SK-N-DZ (cell line): ENCODE data around the gene LRRC7. TPM values are rescaled to one million over a fixed set of nuclear protein-coding genes. Genes with fewer than 3 reads are reported as not detected.

Experiments used
- DNase-seq: peaks from one replicate; pipeline ENCODE4 v3.0.0-alpha.2; 2015; ENCODE audit warnings: low spot score
- polyA plus RNA-seq, 2 experiments: library from polyadenylated mRNA; depleted of rRNA; stranded (reverse); fragments of >200 nt; gene quantifications; 2 replicates each; pipeline ENCODE4 v1.2.3, GENCODE V29; 2014

The LRRC7 gene
- 0.06 and 0.25 TPM in 2 replicates for polyA plus RNA-seq (2014; cell fraction: cytosol; rRNA removed)
- 0.06 and 0.34 TPM in 2 replicates for polyA plus RNA-seq (2014; cell fraction: nucleus; rRNA removed)

DNA sequence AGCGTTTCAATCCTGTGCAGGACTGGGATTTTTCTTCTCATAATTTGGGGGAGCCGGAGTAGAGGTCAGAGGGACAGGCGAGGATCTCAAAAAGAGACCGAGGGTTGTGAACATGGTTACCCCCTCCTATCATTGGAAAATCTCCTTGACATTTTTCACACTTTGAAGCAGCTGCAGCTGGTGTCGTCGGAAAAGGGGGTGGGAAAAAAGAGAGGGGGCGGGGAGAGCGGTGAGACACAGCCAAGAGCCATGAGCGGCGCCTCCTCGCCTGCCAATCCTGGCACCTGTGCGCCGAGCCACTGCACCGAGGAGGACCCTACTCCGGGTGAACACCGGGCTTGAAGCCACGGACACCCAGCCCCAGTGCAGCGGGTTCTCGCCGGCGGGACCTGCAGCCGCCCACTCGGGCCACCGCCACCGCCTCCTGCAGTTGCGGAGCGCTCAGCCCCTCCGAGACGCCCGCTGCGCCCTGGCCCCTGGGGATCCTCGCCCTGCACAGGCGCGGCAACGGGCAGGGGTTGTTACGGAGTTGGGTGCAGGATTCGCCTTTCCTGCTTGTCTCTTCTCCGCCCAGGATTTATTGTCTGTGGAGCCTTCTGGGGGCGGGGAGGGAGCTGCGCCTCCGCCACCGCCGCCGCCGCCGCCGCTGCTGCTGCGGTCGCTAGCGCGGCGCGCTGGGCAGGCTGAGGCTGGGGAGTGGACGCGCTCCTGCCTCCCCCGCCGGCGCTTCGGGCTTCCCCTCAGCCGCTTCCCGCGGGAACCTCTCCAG lies at the start of gene LRRC7:
LRRC7 (plus strand) TSS at position 271 of the 769 bp plus-strand sequence. CDS start 718 bp downstream, outside the sequence.
- peak; percentile 19 for DNase-seq

DNA sequence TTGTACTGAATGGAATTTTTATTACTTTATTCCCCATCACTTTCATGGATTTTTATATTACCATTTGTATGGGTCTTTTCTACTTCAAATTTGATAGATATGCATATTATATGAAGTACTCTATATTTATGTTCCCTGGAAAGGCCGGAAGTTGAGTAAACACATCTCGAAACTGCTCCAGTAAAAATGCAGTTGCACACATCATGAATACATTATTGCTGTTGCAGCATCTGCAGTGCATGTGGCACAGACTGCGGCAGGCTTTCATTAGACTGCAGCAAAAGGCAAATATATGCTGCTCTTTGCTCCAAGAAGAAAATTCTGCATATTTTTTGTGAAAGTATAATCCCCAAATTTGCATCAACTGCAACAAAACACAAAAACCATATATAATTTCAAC lies 48.7 kb upstream of the LRRC7 start:
- no peak for DNase-seq

DNA sequence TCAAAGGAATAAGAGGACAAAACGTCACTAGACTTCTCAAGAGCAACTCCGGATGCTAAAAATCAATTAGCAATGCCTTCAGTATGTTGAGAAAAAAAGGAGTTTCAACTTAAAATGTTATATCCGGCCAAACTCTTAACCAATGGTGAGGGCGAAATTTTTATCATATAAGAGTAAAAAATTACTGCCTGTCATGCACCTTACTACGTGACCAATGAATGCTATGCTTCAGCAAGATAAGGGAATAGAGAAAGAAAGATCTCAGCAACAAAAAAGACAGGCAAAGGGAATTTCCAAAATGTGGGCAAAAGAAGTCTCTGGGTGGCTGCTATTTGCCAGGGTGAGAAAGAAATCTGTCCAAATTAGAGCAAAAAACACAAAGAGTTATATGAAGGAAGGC lies 47.4 kb upstream of the LRRC7 start:
- DNase-seq = no peak

DNA sequence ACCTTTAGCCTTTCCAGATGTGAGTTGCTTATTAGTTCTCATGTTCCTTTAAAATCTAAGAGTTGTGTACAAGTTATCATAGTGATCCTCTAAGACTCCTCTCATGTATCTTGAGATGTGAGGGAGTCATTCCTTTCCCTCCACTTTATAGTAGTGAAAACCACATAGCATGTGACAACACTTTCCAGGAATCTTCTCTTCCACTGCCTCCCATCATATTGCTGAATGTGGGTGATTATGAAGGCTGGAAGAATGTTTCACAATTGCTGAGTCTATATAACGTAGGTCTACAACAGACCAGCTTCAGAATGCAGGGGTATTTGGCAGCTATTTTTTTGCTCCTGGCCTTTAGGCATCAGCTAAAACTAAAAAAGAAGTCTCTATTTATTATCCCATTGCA lies 44.7 kb upstream of the LRRC7 start:
- no peak for DNase-seq

DNA sequence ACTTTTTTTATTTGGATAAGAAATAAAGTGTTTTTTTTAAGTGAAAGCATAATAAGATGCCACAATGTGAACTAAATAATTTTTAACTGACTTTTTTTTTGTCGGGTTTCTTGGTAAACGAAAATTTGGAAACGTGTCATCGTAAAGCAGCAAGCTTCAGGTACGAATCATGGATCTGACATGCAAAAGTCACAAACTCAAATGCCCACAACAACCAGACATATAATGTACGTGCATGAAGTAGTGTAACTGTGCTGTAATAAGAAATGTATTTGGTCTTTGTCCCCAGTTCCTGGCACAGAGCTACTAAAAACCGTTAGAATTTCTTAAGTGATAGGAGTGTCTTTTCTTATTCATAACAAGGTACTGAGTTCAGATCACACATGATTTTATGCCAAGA lies 44.3 kb upstream of the LRRC7 start:
- no peak for DNase-seq

DNA sequence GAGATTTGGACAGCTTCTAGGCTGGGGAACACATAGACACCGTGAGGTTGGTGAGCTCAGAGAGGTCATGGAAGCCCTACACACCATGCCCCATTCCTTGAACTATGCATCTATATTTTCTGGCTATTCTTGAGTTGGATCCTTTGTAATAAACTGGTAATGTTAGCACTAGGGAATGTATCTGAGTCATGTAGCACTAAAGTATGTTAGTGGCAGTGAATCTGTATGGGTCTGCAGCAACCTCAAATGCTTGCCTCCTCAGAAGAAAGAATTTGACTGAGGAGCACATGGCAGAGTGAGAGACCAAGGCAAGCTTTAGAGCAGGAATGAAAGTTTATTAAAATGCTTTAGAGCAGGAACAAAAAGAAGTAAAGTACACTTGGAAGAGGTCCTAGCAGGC lies 43.7 kb upstream of the LRRC7 start:
- DNase-seq = no peak

DNA sequence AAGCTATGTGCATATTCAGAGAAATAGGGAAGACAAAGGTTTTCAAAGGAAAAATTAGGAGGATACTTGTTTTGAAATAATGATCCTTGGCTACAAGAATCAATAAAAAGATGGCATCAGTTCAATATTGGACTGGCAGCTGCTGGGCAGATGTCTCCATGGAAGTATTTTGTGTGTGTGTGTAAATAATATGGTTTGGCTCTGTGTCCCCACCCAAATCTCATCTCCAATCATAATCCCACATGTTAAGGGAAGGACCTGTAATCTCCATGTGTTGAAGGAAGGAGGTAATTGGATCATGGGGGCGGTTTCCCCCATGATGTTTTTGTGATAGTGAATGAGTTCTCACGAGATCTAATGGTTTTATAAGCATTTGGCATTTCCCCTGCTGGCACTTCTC lies 40.4 kb upstream of the LRRC7 start:
- DNase-seq = no peak

DNA sequence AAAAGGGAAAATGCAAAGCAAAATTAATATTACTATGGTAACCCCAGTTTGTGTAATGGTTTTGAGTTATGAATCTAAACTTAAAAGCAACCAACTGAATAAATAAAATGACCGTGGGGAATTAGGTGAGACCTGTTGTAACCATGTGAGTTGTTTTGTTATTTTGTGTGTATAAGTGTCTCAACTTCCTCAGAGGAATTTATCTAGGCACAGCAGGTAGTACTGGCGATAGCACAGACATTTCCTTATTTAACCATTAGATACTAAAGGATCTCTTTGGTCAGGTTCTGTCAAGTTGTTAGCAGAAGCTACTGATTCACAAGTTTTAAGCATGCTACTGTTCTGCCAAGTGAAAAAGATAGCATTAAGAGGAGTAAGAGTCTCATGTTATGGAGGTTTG lies 39.3 kb upstream of the LRRC7 start:
- DNase-seq = no peak

DNA sequence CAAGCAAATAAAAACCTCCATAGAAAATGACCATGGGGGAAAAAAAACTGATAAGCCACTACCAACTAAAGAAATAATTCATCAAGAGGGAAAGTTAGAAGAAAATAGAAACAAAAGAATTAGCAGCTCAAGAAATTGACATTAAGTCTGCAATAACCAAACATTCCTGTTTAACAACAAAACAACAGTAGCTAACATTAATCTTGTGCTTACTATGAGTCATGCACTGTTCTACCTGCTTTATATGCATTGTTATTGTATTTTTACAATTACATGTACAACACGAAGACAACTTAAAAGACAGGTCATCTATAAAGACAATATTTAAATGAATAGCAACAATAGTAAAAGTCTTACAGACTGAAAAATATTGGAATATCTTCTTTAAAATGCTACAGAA lies 34.4 kb upstream of the LRRC7 start:
- DNase-seq = no peak

DNA sequence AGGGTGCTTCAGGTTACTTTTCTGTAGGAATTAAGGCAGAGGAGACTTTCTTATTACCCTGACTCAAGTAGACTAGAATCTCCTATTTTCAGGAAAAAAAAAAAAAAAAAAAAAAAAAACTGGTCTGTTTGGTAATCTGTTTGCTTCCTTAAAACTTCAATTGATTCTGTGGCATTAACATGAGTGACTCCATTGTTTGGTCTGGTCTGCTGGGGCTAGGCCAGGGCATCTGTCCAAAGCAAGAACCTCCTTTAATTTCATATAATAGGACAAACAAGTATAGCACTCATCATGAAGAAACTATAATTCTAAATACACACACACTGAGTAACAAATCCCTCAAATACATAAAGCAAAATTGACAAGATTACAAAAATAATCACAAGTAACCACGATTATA lies 32.9 kb upstream of the LRRC7 start:
- no peak for DNase-seq

DNA sequence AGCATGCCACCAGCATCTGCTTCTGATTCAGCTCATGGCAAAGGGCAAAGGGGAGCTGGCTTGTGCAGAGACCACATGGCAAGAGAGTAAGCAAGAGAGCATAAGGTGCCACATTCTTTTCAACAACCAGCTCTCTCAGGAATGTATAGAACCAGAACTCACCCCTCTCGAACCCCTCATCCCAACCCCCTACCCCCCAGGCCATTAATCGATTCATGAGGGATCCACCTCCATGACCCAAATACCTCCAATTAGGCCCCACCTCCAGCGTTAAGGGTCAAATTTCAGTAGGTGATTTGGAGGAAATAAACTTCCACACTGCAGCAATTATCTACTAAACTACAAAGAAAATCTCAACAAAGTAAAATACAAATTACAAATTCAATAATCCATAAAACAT lies 32.2 kb upstream of the LRRC7 start:
- DNase-seq = no peak

DNA sequence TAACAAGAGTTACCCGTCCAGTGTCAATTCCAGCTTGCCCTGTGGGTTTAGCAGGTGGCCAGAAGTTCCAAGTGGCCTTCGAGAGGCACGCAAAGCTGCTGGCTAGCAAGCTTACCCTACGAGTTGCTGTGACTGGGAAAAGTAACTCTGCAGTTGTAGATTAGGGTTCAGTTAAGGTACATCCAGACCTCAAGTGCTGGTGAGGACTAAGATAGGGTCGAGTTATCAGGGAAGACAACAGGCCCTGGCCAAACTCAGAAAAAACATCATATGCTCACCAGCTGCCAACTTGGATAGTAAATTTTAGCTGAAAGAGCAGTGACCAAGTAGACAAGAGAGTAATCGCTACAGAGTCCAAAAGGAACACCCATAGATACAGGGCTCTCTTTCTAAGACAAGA lies 27.7 kb upstream of the LRRC7 start:
- no peak for DNase-seq

DNA sequence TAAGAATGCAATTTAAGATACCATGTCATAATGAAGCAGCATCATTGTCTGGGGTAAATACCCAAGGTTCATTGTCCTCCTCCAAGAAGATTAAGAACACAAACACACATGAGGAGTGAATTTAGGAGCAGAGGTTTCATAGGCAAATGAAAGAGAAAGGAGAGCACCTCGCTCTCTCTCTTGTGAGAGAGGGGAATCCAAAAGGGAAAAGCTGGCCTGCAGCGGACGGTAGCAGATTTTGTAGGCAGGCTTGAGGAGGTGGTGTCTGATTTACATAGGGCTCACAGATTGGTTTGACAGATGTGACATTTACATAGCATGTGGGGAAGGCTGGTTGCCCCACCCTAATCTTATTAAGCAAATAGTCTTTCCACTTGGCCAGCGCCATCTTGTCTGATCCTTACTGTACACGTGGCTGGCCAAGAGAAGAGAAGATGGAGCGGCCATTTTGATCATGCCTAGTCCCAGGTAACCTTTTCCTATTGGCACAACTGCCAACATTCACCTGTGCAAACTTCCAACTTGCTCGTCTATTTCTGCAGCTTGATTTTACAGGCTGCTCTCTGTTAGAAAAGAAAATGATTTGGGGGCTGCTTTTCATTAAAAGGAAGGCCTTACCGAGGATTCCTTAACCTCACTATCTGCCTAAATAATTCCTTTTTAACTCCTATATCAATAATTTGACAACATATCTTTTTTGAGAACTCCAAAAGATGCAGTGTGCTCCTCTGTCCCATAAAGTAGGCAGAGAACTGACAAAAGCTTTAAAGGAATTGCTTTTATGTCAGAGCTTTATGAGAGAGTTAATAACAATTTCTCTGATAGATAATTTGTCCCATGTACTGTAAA lies 16.0 kb upstream of the LRRC7 start:
- peak; percentile 76 for DNase-seq

DNA sequence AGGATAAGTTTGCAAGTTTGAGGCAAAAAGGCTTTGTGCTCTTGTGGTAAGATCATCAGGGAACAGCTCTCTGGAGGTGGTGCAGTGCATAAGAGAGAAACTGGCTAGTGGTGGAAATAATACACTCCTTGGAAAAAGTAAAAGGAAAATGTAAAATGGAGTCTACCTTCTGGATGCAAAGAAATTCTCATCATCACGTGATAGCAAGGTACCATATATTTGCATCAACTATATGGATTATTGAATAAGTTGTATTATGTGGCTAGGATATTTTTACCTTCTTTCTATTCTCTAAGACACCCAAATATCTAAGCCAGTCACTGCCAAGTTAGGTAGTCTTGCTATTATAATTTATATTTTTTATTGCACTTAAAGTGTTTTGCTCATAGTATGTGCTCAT lies 14.0 kb upstream of the LRRC7 start:
- no peak for DNase-seq

DNA sequence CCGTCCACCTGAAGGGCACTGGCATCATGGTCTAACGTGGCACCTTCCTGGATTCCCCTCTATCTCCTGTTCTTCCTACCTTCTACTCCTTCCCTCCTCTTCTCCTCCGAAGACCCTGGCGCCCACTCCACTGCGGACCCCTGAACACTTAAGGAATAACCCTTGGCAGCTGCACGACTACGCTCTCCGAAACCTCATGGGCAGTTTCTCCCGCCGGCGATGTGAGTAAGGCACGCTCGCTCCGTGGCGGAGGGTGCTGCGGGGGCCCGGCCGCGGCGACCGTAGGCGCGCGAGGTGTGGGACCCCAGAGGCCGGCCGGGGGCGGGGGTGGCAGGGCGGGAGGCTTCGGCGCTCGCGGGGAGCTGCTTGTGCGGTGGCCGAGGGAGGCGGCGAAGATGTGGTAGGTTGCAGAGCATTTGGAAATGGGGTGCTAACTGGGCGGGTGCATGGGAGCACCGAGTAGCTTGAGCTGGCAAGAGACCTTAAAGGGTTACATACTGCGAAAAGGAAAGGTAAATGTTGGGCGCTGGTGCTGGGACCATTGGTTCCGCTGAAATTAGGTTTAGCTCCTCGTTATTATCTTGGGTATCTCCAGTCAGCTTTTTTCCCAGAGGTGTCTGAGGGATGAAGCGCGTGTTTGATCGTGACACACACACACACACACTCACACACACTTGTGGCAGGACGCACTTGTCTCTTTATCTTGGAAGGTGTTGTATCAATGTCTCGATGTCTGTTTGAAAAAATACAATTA lies 876 bp downstream of the LRRC7 start:
- DNase-seq = no peak

DNA sequence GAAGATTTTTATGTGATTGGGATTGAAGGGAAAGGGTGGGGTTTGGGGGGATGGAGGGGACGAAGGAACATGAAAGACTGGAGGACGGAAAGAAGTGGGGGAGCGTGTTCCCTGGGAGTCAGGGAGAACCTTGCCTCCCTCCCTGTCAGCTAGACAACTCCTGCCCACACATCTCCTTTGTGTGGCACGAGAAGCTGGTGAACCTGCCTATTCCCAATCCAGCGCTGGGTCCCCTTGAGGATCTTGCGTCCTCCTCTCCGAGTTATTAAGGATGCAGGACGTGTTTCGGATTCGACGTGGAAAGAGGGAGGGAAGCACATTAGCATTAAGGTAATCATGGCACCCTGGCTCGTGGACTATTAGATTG lies 1.4 kb downstream of the LRRC7 start:
- DNase-seq = no peak

DNA sequence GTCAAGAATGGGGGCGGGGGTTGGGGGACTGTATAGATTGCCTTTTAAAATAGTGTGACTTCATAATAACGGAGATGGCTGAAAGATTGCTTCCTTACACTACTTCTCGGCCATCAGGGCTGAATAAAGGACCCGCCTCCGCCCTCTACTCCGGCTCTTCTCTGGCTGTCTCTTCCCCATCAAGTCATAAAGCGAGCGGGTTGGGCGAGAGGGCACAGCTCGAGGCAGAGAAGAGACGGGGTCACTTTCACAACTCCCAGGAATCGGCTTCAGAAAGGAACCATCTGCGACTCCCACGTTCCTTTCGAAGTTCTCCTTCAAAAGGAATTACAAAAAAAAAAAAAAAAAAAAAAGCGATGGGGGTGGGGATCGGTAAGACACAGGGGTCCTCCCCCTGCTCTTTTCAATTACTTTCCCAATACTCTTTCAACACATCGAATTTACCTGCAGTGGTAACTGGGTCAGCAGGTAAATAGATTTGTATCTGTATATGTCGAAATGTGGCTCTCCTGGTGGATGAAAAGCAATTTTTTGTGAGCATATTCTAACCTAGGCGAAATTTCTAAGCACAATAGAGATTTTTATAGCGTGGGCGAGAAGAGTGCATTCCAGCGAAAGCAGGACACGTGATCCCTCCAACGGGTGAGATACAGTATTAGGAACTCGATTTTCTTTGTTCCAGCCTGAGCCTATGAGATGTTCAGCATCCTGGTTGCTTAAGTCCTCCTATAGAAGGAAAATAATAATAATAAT lies 2.0 kb downstream of the LRRC7 start:
- DNase-seq = no peak

DNA sequence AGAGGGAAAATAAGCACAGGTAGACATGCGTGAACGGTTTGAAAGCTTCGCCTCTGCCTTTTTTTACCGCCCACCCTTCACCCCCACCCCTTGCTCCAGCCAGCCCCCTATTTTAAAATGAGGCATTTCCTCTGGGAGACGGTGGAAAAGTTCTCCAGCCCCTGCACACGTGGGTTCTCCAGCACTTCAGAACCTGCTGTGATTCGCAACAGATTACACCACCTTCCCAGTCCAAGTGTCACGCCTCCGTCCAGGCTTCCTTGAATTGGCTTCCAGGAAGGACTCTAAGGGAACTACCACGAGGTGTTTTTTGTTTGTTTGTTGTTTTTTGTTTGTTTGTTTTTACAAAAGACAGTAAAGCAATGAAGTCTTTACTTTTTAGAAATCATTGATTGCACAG lies 2.6 kb downstream of the LRRC7 start:
- DNase-seq = no peak

DNA sequence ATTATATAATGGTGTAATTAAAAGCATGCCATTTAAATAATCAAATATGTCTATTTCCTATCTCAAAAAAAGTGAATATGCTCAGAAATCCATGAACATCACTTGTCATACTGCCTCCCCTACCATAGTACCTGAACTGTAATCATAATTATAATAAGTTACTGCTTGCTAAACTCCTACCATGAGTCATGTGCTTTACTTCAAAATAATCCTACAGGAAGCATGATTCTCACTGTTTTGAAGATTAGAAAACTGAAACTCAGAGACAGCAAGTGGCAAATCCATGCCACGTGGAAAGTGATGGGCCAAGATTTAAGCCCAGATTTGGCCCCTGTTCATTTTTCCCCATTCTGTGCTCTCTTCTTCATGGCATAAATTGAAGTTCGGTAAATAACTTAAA lies 5.2 kb downstream of the LRRC7 start:
- DNase-seq = no peak

DNA sequence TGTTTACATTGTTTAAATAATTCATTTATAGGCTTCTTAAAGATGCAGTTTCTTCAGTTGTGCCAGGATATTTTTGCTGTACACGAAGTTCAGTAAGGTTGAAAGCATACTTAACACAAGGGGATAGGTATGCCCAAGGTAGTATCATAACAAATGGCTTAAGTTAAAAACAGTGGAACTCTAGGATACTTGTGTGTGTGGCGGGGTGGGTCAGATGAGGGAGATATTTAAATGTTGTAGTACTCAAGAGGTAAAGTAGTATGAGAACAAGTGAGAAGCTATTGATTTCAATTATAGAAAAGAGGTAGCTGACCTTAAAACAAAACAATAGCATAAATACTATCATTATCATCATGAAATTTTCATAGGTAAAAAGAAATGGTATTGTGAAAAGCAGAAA lies 6.2 kb downstream of the LRRC7 start:
- DNase-seq = no peak

DNA sequence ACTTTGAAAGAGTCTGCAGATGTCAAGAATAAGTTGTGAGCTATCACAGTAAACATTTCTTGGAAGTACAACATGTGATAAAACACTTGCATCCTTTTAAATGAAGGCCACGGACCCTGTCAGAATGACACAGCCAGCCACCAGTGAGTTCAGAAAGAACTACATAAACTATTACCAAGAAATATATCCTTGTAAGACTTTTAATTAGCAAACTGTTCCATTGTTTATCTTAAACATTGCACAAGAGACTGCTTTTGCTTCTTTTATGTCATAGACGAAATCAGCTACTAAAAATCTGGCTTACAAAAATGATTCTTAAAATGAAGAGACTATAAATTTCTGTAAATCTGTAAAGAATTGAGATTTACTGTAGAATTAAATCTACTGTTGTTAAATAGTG lies 17.9 kb downstream of the LRRC7 start:
- no peak for DNase-seq

DNA sequence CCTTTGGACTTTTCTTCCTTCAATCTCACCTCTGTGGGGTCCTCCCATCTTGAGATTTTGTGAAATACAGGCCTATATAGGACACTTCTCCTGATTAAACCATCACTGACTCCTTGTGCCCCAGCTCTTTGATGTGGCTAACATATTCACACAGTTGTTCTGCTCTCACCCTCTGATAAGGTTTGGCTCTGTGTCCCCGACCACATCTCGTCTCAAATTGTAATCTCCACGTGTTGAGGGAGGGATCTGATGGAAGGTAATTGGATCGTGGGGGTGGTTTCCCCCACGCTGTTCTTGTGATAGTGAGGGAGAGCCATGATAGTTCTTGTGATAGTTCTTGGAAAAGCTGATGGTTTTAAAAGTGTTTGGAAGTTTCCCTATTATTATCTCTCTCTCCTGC lies 19.7 kb downstream of the LRRC7 start:
- no peak for DNase-seq
